Hepatocyte (in vitro differentiated cells): ENCODE data around the gene CRTAC1. TPM values are rescaled to one million over a fixed set of nuclear protein-coding genes. Genes with fewer than 3 reads are reported as not detected.

Experiments used
- DNase-seq: peaks from one replicate; pipeline ENCODE4 v3.0.0-alpha.2; 2016; ENCODE audit warnings: low spot score
- H2AFZ ChIP-seq: fragments of 200-600 bp; sonication (generic); 2 replicates; pipeline ENCODE4 v1.6.0; 2016; ENCODE audit warnings: antibody characterized with exemption, mild to moderate bottlenecking
- H3K27ac ChIP-seq: fragments of 200-600 bp; sonication (generic); 2 replicates; pipeline ENCODE4 v1.5.1; 2016; ENCODE audit warnings: mild to moderate bottlenecking
- H3K27me3 ChIP-seq: fragments of 200-600 bp; sonication (generic); 2 replicates; pipeline ENCODE4 v1.6.1; 2016
- H3K36me3 ChIP-seq: fragments of 200-600 bp; sonication (generic); replicated peaks from 2 replicates; pipeline ENCODE4 v1.5.1; 2016; ENCODE audit warnings: low read depth; ENCODE audit not compliant: insufficient read depth
- H3K4me1 ChIP-seq: fragments of 200-600 bp; sonication (generic); 2 replicates; pipeline ENCODE4 v1.5.1; 2016; ENCODE audit warnings: mild to moderate bottlenecking, moderate library complexity; ENCODE audit not compliant: insufficient read depth
- H3K4me2 ChIP-seq: fragments of 200-600 bp; sonication (generic); 2 replicates; pipeline ENCODE4 v1.6.0; 2016
- H3K4me3 ChIP-seq: fragments of 200-600 bp; sonication (generic); 2 replicates; pipeline ENCODE4 v1.5.1; 2016; ENCODE audit warnings: mild to moderate bottlenecking
- H3K79me2 ChIP-seq: fragments of 200-600 bp; sonication (generic); 2 replicates; pipeline ENCODE4 v1.6.0; 2017; ENCODE audit warnings: mild to moderate bottlenecking
- H3K9me2 ChIP-seq: fragments of 200-600 bp; sonication (generic); replicated peaks from 2 replicates; pipeline ENCODE4 v1.6.0; 2017; ENCODE audit warnings: mild to moderate bottlenecking; ENCODE audit not compliant: insufficient read depth
- H3K9me3 ChIP-seq: fragments of 200-600 bp; sonication (generic); 2 replicates; pipeline ENCODE4 v1.5.1; 2016; ENCODE audit warnings: low read depth, mild to moderate bottlenecking
- H4K20me1 ChIP-seq: fragments of 200-600 bp; sonication (generic); 2 replicates; pipeline ENCODE4 v1.6.0; 2016; ENCODE audit warnings: mild to moderate bottlenecking; ENCODE audit not compliant: insufficient read depth, poor library complexity, severe bottlenecking
- CTCF ChIP-seq: fragments of 200-600 bp; sonication (generic); IDR thresholded peaks from 2 replicates; pipeline ENCODE4 v1.5.1; 2016; ENCODE audit warnings: antibody characterized with exemption, mild to moderate bottlenecking; ENCODE audit not compliant: poor library complexity
- EZH2 ChIP-seq: fragments of 200-600 bp; sonication (generic); IDR thresholded peaks from 2 replicates; pipeline ENCODE4 v1.6.1; 2016; ENCODE audit warnings: antibody characterized with exemption, mild to moderate bottlenecking, borderline replicate concordance
- EZH2phosphoT487 ChIP-seq: fragments of 200-600 bp; sonication (generic); IDR thresholded peaks from one replicate; pipeline ENCODE4 v1.6.1; 2018; ENCODE audit warnings: antibody characterized with exemption, mild to moderate bottlenecking, low read depth, moderate library complexity; ENCODE audit not compliant: unreplicated experiment, severe bottlenecking
- WGBS: methylation state at CpG from one replicate; pipeline ENCODE4 v1.1.6; 2016; ENCODE audit warnings: low lambda C conversion rate; ENCODE audit errors: missing lambda C conversion rate; 5-methylcytosine and 5-hydroxymethylcytosine counted together
- polyA plus RNA-seq: library from polyadenylated mRNA; unstranded; fragments of >200 nt; fragmentation: Nextera tagmentation; extraction: Ambion mirVana; gene quantifications from 2 replicates; pipeline ENCODE4 v1.2.1, GENCODE V29; 2016
- total RNA-seq: library from RNA; depleted of rRNA; stranded (reverse); fragments of >200 nt; gene quantifications from 2 replicates; pipeline ENCODE4 v1.2.3, GENCODE V29; 2014

Gene CRTAC1
- total and polyA plus RNA-seq, 2 experiments from 2014 or later: 0.47 to 0.76 TPM

DNA sequence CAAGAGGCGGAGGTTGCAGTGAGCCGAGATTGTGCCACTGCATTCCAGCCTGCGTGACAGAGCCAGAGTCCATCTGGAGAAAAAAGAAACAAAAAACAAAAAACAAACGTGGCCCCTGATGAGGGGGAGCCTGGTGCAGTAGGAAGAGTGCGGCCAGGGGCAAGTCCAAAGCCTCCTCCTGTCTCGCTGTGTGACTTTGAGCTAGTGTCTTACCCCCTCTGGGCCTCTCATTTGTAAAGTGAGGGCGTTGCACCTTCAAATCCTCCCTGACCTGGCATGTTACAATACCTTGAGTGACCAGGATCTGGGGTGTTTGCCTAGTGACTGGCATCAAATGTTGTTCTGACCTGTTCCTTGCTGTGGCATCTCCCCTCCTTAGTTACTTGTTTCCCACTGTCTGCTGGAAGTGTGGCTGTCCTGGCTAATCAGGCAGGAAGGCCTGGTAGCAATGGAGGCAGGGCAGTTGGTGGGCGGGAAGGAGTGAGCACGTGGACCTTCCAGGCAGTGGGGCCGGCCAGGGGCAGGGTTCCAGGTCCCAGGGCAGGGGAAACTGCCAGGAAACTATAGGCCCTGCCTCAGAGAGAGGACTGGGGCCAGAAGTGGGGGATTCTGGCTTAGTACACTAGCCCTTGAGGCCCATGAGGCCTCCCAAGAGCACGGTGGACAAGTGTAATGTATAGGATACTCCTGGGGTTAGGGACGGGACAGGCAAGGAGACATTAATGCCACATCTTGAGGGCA lies 205.2 kb downstream of the CRTAC1 start:
- H3K4me1 ChIP-seq: no peaks in the 10 kb centered on the region
- no peaks in the 10 kb centered on the region for H3K9me2 ChIP-seq
- H3K4me3 ChIP-seq: no peak overlapping the region
- TF ChIP-seq EZH2 (no peak), EZH2phosphoT487 (no peak), CTCF (no peak)
- no peaks in the 10 kb centered on the region for H4K20me1 ChIP-seq
- H3K4me2 ChIP-seq: no peak overlapping the region
- no peak overlapping the region for H2AFZ ChIP-seq
- no peaks in the 10 kb centered on the region for H3K79me2 ChIP-seq
- no peaks in the 10 kb centered on the region for H3K36me3 ChIP-seq
- H3K27me3 ChIP-seq: no peaks in the 10 kb centered on the region
- H3K27ac ChIP-seq: no peak overlapping the region
- DNase-seq: no peak
- no peaks in the 10 kb centered on the region for H3K9me3 ChIP-seq
- WGBS: 94% methylated on average over 11 of the region's 12 CpGs

- H2AFZ ChIP-seq: no peak overlapping the region
- no peaks in the 10 kb centered on the region for H3K4me1 ChIP-seq
- H3K9me2 ChIP-seq: no peaks in the 10 kb centered on the region
- no peaks in the 10 kb centered on the region for H3K36me3 ChIP-seq
- no peaks in the 10 kb centered on the region for H3K79me2 ChIP-seq
- no peaks in the 10 kb centered on the region for H4K20me1 ChIP-seq
- no peak overlapping the region for H3K27ac ChIP-seq
- no peaks in the 10 kb centered on the region for H3K9me3 ChIP-seq
- no peak overlapping the region for H3K4me2 ChIP-seq
- no peak overlapping the region for H3K4me3 ChIP-seq
- TF ChIP-seq EZH2phosphoT487: no peak
- TF ChIP-seq CTCF: no peak
- WGBS: 89% methylated on average over 12 of the region's 12 CpGs
- DNase-seq: no peak
- no peaks in the 10 kb centered on the region for H3K27me3 ChIP-seq
Observed at GRCh38 chr10:97823734-97824133, 206.7 kb downstream of the CRTAC1 start.

GRCh38 chr10:97822261-97822687 lies 208.1 kb downstream of the CRTAC1 start:
- Histone ChIP-seq H3K9me2 (no peaks in the 10 kb centered on the region), H3K27me3 (no peaks in the 10 kb centered on the region), H2AFZ (no peak overlapping the region), H3K9me3 (no peaks in the 10 kb centered on the region), H3K36me3 (no peaks in the 10 kb centered on the region), H3K4me2 (no peak overlapping the region), H4K20me1 (no peaks in the 10 kb centered on the region), H3K79me2 (no peaks in the 10 kb centered on the region), H3K4me3 (no peak overlapping the region), H3K27ac (no peak overlapping the region), H3K4me1 (no peaks in the 10 kb centered on the region)
- 85% methylated on average over 10 of the region's 10 CpGs for WGBS
- no peak for DNase-seq
- TF ChIP-seq CTCF (no peak), EZH2phosphoT487 (no peak), EZH2 (no peak)
